Right cardiac atrium (tissue), 5 donors: ENCODE measurements around the gene SOS2. TPM values are rescaled to one million over a fixed set of nuclear protein-coding genes. Genes with fewer than 3 reads are reported as not detected.

Experiments used
- ATAC-seq, 2 donors: fragments of 200-7000 bp; cut with Tn5 transposase; one replicate each; pipeline versions ENCODE4 v1.8.0 to v1.9.1; 2020; ENCODE audit warnings: moderate library complexity in 2 of 2, mild to moderate bottlenecking in 1 of 2
- DNase-seq, 3 donors: peaks; one replicate each; pipeline ENCODE4 v3.0.0-alpha.2; 2020
- H3K27ac ChIP-seq: one replicate; pipeline ENCODE4 v1.5.1; 2013; ENCODE audit warnings: mild to moderate bottlenecking, low read length, control low read depth, moderate library complexity
- H3K27me3 ChIP-seq: one replicate; pipeline ENCODE4 v1.6.1; 2013; ENCODE audit not compliant: control insufficient read depth, insufficient read depth
- H3K4me1 ChIP-seq: one replicate; pipeline ENCODE4 v1.6.1; 2013; ENCODE audit warnings: low read length; ENCODE audit not compliant: control insufficient read depth, insufficient read depth
- H3K4me3 ChIP-seq: one replicate; pipeline ENCODE4 v1.5.1; 2013; ENCODE audit warnings: low read length, control low read depth
- H3K9me3 ChIP-seq: one replicate; pipeline ENCODE4 v1.6.1; 2013; ENCODE audit warnings: low read length; ENCODE audit not compliant: control insufficient read depth
- WGBS: extraction: QIAGEN DNeasy Blood & Tissue Kit; methylation state at CpG from one replicate; pipeline ENCODE4 v1.1.7; 2013; 5-methylcytosine and 5-hydroxymethylcytosine counted together
- intact Hi-C, 4 donors: fragments of 100-400 bp; cut with DNase I; formaldehyde crosslinking; loops; one replicate each; pipeline versions ENCODE4 v1.11.0 to v1.14.0; 2022 to 2023
- long read RNA-seq, 4 donors: library from polyadenylated mRNA; unstranded; transcript quantifications; one replicate each; pipeline ENCODE4 v2.0.0, GENCODE V29; 2020 to 2021
- polyA plus RNA-seq: library from polyadenylated mRNA; stranded (reverse); fragments of 200-250 nt; gene quantifications from one replicate; pipeline ENCODE4 v1.2.3, GENCODE V29; 2013
- total RNA-seq, 4 donors: library from RNA; stranded (reverse); fragmentation: NEBNext Ultra II Directional; extraction: Animal tissue kit (Norgen Biotek cat#: 25700); gene quantifications; one replicate each; pipeline ENCODE4 v1.2.1, GENCODE V29; 2021
- donor health status: healthy with polysubstance abuse.
- donor health status: DM: no; HTN: yes; CAD: no.
- donor health status: DM: no; HTN: no; CAD: no.
- donor health status: DM: no; HTN: yes; CAD: no; lungs with severe emphysema.
- donor health status: DM: yes; HTN: yes; CAD: no.

SOS2 gene
- total RNA-seq = 10 to 100 TPM; 28.3 to 33.7 (median 28.7) TPM
- polyA plus RNA-seq = 13.0 TPM
- long read RNA-seq, donor 1, full-length matches to known transcripts = 4 of 33 reads
- long read RNA-seq, donor 1, partial matches to known transcripts = 20 of 33 reads
- long read RNA-seq, donor 1, other reads (novel, unspliced or antisense) = 9 of 33 reads
- long read RNA-seq, donor 2, full-length matches to known transcripts = 5 of 10 reads
- long read RNA-seq, donor 2, partial matches to known transcripts = 5 of 10 reads
- long read RNA-seq, donor 2, other reads (novel, unspliced or antisense) = 0 of 10 reads
- long read RNA-seq, donor 3, partial matches to known transcripts = 3 of 11 reads
- long read RNA-seq, donor 3, other reads (novel, unspliced or antisense) = 8 of 11 reads
- long read RNA-seq, donor 4, full-length matches to known transcripts = 1 of 6 reads
- long read RNA-seq, donor 4, partial matches to known transcripts = 4 of 6 reads
- long read RNA-seq, donor 4, other reads (novel, unspliced or antisense) = 1 of 6 reads

DNA sequence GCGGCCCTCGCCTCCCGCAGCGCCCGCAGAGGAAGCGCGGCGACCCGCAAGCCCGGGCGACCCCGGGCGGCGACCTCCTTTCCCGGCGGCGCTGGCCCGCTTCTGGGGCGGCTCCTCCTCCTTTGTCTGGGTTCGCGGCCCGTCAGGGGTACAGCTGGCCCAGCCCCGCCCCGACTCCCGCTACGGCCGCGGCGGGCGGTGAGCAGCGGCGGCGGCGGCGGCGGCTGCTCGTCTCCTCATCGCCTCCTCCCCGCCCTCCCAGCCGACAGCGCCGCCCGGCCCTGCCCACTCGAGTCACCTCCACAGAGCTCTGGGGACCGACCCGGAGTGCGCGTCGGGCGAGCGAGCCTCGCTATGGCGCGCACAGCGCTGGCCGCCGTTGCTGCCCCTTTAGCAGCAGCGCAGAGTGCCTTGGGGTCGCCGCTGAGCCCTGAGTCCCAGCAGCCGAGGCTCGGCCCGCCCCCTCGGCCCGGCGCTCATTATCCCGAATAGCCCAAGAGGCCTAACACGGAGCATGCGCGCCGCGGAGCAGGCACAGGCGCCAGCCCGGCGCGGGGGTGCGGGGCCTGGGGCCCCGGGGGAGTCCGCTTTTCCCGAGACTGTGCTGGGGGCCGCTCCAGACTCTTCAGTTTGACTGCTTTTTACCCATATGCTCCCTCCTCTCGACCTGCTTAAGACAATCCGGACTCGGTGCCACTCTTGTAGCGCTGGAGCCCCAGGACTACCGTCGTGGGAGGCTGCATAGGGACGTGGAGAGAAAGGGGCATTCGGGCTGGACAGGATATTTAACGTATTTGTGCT is at the start of gene SOS2:
Gene SOS2 (minus strand): TSS at position 104 of the 801 bp plus-strand sequence. CDS start 295 bp downstream, outside the sequence.
- Histone ChIP-seq H3K9me3 (no peaks in the 10 kb centered on the region), H3K4me3 (peak within 1 kb of the TSS; percentile 91), H3K4me1 (no peaks in the 10 kb centered on the region), H3K27ac (peak within 1 kb of the TSS; percentile 91), H3K27me3 (no peaks in the 10 kb centered on the region)
- intact Hi-C loops = no loop called here
- WGBS = under 1% methylated on average over 89 of the region's 90 CpGs
- DNase-seq = peak; percentile 89 to 96 (median 95)
- ATAC-seq = peak; percentile 97

DNA sequence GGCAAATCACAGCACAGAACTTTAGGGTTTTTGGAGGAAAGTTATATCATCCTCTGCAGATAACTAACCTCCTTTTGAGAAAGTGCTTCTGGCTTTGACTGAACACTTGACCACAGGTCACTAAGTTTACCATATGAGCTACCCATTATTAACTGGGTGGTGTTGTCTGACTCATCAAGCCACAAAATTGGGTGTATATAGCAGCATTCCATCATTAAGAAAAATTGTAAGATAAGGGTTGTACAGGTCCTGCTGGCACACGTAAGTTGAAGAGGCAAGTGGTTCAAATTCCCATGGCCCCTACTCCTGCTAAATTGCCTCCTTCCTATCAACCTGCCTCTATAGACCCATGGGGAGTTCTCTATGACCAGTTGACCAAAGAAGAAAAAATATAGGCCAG is 41.1 kb upstream of the SOS2 start:
- 97% methylated on average over 1 of the region's 1 CpG for WGBS
- Histone ChIP-seq H3K27me3 (no peaks in the 10 kb centered on the region), H3K4me3 (no peak overlapping the region), H3K27ac (no peak overlapping the region), H3K9me3 (no peaks in the 10 kb centered on the region), H3K4me1 (no peaks in the 10 kb centered on the region)
- ATAC-seq (no peak), DNase-seq (no peak)
- intact Hi-C loops = no loop called here

DNA sequence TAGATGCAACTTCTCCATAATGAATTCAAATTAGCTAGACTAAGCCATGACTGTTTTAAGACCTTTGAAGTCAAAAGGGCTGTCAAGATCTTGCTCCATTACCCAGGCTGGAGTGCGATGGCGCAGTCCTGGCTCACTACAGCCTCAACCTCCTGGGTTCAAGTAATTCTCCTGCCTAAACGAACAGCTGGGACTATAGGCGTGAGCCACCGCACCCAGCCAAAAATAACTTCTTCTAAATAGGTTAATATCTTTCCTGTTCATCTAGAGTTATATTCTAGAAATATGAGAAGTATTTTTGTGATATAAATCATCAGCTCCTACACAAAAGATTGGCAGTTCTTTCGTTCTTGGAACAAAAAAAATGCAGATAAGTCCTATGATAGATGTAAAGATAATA is 39.6 kb upstream of the SOS2 start:
- Histone ChIP-seq H3K27me3 (no peaks in the 10 kb centered on the region), H3K4me3 (no peak overlapping the region), H3K4me1 (no peaks in the 10 kb centered on the region), H3K27ac (no peak overlapping the region), H3K9me3 (no peaks in the 10 kb centered on the region)
- intact Hi-C loops = no loop called here
- 84% methylated on average over 6 of the region's 6 CpGs for WGBS
- no peak for ATAC-seq
- no peak for DNase-seq

DNA sequence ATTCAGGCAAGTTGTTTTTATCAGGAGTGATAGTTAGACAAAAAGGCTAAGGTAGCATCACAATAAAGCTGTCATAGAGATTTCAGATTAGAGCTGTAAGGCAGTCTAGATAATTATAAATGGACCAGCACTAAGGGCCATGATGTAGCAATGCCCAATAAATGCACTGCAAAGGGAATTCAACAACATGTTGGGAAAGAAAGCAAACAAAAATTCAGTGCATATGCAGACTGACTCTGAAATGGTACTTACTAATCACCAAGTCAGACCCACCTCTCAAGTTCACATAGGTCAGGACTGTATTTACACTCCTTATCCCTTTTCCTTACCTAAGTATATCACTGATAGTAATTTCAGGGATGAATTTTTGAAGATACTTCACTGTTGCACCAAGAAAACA is 33.7 kb upstream of the SOS2 start:
- no peak overlapping the region for H3K27ac ChIP-seq
- H3K9me3 ChIP-seq = no peaks in the 10 kb centered on the region
- intact Hi-C loops = no loop called here
- H3K4me1 ChIP-seq = no peaks in the 10 kb centered on the region
- DNase-seq (no peak), ATAC-seq (no peak)
- H3K4me3 ChIP-seq = no peak overlapping the region
- H3K27me3 ChIP-seq = no peaks in the 10 kb centered on the region

DNA sequence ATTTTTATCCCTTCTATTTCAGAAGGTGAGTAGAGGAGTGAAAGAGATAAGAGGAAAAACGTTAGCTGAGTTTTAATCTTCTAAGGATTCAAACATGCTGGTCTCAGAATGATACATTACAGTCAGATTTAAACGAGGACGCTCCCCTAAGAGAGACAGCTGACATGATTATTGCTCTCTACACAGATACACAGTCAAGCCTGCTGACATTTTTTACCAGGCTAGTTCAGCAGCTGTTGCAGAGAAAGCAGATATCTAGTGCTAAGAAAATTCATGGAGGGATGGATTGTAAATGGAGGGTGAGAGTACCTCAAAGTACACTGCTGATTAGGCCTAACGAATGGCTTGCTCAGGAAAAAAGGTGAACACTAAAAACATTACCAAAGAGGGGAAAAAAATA is 31.9 kb upstream of the SOS2 start:
- 55% methylated on average over 4 of the region's 4 CpGs for WGBS
- Histone ChIP-seq H3K27ac (no peak overlapping the region), H3K4me3 (no peak overlapping the region), H3K27me3 (no peaks in the 10 kb centered on the region), H3K4me1 (no peaks in the 10 kb centered on the region), H3K9me3 (no peaks in the 10 kb centered on the region)
- no peak for ATAC-seq
- intact Hi-C loops = no loop called here
- DNase-seq = no peak

DNA sequence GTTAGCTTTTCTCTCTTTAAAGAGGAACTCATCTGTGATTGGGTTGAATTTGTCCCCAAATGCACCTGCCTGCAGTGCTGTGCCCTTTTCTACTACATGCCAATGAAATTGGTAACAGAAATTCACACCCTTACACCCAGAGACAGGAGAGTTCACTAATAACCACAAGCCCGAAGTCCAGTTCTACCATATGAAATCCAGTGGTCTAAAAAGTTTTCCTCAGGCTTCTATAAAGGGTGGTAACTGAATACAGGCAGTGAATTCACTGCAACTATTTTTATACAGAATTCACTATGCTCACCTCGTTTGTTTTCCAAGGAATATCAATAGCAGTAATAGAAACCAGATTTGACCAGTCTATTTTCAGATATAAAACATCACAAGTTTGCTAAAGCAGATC is 31.5 kb upstream of the SOS2 start:
- Histone ChIP-seq H3K27me3 (no peaks in the 10 kb centered on the region), H3K9me3 (no peaks in the 10 kb centered on the region), H3K4me3 (no peak overlapping the region), H3K4me1 (no peaks in the 10 kb centered on the region), H3K27ac (no peak overlapping the region)
- intact Hi-C loops = no loop called here
- ATAC-seq (no peak), DNase-seq (no peak)
- WGBS = 50% methylated on average over 2 of the region's 2 CpGs

DNA sequence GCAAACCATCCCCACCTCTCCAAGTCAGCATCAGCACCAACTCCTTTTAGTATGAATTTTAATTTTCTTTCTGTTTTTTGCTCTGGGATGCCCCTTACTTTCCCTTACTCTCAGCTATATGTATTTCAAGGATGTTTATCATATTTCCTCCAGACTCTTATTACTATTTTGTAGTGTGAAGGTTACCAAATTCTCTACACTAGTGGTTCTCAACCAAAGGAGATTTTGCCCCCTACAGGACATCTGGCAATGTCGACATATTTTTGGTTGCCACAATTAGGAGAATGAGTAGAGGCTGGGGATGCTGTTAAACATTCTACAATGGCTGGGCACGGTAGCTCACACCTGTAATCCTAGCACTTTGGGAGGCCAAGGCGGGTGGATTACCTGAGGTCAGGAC is 29.1 kb upstream of the SOS2 start:
- H3K27me3 ChIP-seq = no peaks in the 10 kb centered on the region
- DNase-seq (no peak), ATAC-seq (peak in 1 of 2 donors; percentile 46)
- 40% methylated on average over 3 of the region's 3 CpGs for WGBS
- H3K9me3 ChIP-seq = no peaks in the 10 kb centered on the region
- no peak overlapping the region for H3K27ac ChIP-seq
- intact Hi-C loops = no loop called here
- H3K4me3 ChIP-seq = no peak overlapping the region
- no peaks in the 10 kb centered on the region for H3K4me1 ChIP-seq

DNA sequence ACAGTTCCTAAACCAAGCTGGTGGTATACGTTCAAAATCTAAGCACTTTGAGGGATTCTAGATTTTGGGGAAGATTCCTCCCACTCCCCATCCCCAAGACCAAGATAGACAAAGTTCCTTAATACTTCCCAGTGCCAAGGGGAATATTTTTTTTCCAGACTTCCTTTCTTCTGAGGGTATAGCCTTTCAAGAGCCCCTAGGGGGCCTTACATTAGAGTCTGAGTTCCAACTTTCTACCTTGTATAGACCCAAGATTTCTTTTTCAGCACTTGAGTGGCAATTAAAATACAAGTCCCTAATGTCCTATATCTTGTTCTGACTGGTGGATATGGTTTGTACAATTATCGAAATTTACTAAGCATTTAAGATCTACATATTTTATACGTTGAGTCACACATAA is 28.7 kb upstream of the SOS2 start:
- no peaks in the 10 kb centered on the region for H3K9me3 ChIP-seq
- H3K27ac ChIP-seq = no peak overlapping the region
- no peaks in the 10 kb centered on the region for H3K27me3 ChIP-seq
- DNase-seq = no peak
- WGBS = 78% methylated on average over 3 of the region's 3 CpGs
- no peak overlapping the region for H3K4me3 ChIP-seq
- no peak for ATAC-seq
- intact Hi-C loops = no loop called here
- H3K4me1 ChIP-seq = no peaks in the 10 kb centered on the region

DNA sequence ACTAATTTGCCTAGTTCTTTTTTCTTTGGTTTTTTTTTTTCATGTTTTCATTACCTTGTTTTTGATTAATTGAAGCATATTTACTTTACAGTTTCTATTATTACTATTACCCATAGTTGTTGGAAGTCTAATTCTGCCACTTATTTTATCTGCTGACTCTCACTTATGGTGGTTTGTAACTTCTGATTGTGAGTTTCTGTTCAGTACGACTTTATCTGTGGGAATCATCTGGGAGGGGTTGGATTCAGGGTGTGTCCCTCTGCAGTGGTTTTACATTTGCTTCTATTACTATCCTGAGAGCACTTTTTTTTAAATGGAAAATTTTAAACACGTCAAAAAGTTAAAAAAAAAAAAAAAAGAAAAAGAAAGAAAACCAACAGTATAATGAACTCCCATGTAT is 26.4 kb upstream of the SOS2 start:
- H3K4me3 ChIP-seq = no peak overlapping the region
- WGBS = 29% methylated on average over 2 of the region's 2 CpGs
- intact Hi-C loops = no loop called here

DNA sequence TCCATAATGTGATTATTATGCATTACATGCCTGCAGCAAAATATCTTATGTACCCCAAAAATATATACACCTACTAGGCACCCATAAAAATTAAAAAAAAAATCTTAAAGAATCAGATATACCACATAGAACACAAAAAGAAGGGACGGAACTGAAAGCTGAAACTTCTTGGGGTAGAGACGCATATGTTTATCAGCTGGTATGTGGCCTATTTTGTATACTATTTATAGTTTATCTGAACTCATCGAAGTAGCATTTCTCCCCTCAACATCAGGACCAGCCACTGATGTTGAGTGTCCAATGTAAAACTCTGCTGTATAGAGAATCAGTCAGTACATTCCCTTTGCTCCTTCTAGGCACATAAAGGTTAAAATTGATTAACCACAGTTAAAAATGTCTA is 22.9 kb upstream of the SOS2 start:
- no peak for DNase-seq
- Histone ChIP-seq H3K9me3 (no peaks in the 10 kb centered on the region), H3K4me1 (no peaks in the 10 kb centered on the region), H3K4me3 (no peak overlapping the region), H3K27me3 (no peaks in the 10 kb centered on the region), H3K27ac (no peak overlapping the region)
- no peak for ATAC-seq
- WGBS = 72% methylated on average over 3 of the region's 3 CpGs
- intact Hi-C loops = no loop called here

More for the DNA sequence above, 26.4 kb upstream of the SOS2 start:
- no peak for DNase-seq
- Histone ChIP-seq H3K27me3 (no peaks in the 10 kb centered on the region), H3K4me1 (no peaks in the 10 kb centered on the region), H3K9me3 (no peaks in the 10 kb centered on the region), H3K27ac (no peak overlapping the region)
- peak in 1 of 2 donors; percentile 83 for ATAC-seq

DNA sequence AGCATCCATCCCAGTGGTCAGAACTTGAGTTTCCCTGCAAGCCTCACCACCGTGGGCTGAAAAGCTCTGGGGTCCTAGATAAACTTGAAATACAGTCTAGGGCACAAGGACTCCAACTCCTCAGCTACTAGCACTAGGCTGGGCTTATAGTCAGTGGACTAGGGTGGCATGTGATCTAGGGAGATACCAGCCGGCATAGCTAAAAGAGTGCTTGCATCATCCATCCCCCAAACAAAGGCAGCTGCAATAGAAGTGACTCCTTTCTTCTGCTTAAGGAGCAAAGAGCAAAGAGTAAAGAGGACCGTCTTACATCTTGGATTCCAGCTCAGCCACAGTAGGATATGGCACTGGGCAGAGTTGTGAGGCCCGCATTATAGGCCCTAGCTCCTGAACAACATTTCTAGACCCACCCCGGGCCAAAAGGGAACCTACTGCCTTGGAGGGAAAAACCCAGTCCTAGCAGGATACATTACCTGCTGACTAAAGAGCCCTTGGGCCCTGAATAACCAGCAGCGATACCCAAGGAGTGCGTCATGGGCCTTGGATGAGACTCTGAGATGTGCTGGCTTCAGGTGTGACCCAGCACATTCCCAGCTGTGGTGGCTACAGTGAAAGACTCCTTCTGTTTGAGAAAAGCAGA is 17.9 kb upstream of the SOS2 start:
- Histone ChIP-seq H3K4me1 (no peaks in the 10 kb centered on the region), H3K9me3 (no peaks in the 10 kb centered on the region), H3K4me3 (no peak overlapping the region), H3K27ac (no peak overlapping the region), H3K27me3 (no peaks in the 10 kb centered on the region)
- ATAC-seq (no peak), DNase-seq (no peak)
- WGBS = 87% methylated on average over 7 of the region's 7 CpGs
- intact Hi-C loops = no loop called here
